Kidney (tissue), 14 donors: ENCODE measurements around the gene GPSM1. TPM values are rescaled to one million over a fixed set of nuclear protein-coding genes. Genes with fewer than 3 reads are reported as not detected.
A peak's percentile ranks its signal among the peaks of the same experiment; 100 is the strongest.

Experiments
- DNase-seq, 5 donors: peaks; one replicate each; pipeline ENCODE4 v3.0.0-alpha.2; 2013 to 2020
- FAIRE-seq: peaks from 2 replicates; lab custom pipeline; 2012; peaks lifted over from hg19 to GRCh38; lab: Jason Lieb, UNC
- H3K27ac ChIP-seq, 2 donors: one replicate each; pipeline ENCODE4 v1.7.0; 2013; ENCODE audit warnings: low read depth in 2 of 2, low read length in 2 of 2, inconsistent platforms in 1 of 2
- H3K27me3 ChIP-seq: one replicate; pipeline ENCODE4 v1.7.1; 2013; ENCODE audit warnings: low read length, inconsistent platforms; ENCODE audit not compliant: control insufficient read depth, insufficient read depth
- H3K36me3 ChIP-seq, 3 donors: one replicate each; pipeline versions ENCODE4 v1.7.0 to v1.7.1; 2013; ENCODE audit warnings: low read length in 3 of 3, control low read depth in 1 of 3, inconsistent platforms in 1 of 3; ENCODE audit not compliant: insufficient read depth in 3 of 3, control insufficient read depth in 2 of 3
- H3K4me1 ChIP-seq, 3 donors: one replicate each; pipeline versions ENCODE4 v1.7.0 to v1.7.1; 2013; ENCODE audit warnings: low read length in 3 of 3, inconsistent platforms in 1 of 3, low read depth in 1 of 3; ENCODE audit not compliant: control insufficient read depth in 2 of 3, insufficient read depth in 2 of 3
- H3K4me3 ChIP-seq, 3 donors: one replicate each; pipeline versions ENCODE4 v1.7.0 to v1.8.1; 2013; ENCODE audit warnings: low read length in 3 of 3, control low read depth in 1 of 3, inconsistent platforms in 1 of 3
- H3K9ac ChIP-seq, 3 donors: one replicate each; pipeline versions ENCODE4 v1.7.0 to v1.7.1; 2013; ENCODE audit warnings: low read length in 3 of 3, control low read depth in 1 of 3, inconsistent platforms in 1 of 3
- H3K9me3 ChIP-seq, 3 donors: one replicate each; pipeline versions ENCODE4 v1.7.0 to v1.7.1; 2013; ENCODE audit warnings: low read length in 3 of 3, control low read depth in 1 of 3, inconsistent platforms in 1 of 3; ENCODE audit not compliant: control insufficient read depth in 2 of 3, insufficient read depth in 1 of 3
- CTCF ChIP-seq: IDR thresholded peaks from 3 replicates; pipeline ENCODE4 v1.5.1; 2012; ENCODE audit warnings: mild to moderate bottlenecking, moderate library complexity, borderline replicate concordance; ENCODE audit not compliant: insufficient read depth; ENCODE audit errors: extremely low read depth
- intact Hi-C: fragments of 100-400 bp; cut with DNase I; formaldehyde crosslinking; loops from one replicate; pipeline ENCODE4 v1.11.1; 2022
- polyA plus RNA-seq: library from polyadenylated mRNA; stranded (reverse); fragments of 350-450 nt; fragmentation: Illumina TruSeq; extraction: RNeasy Lipid Tissue Mini Kit (QIAGEN cat#74804); gene quantifications from one replicate; pipeline ENCODE4 v1.2.3, GENCODE V29; 2014; ENCODE audit warnings: low read depth, low replicate concordance; ENCODE audit not compliant: insufficient read depth
- total RNA-seq: library from RNA; stranded (reverse); fragmentation: NEBNext Ultra II Directional; extraction: Animal tissue kit (Norgen Biotek cat#: 25700); gene quantifications from one replicate; pipeline ENCODE4 v1.2.1, GENCODE V29; 2021
- donor health status: control.
- donor health status: control.
- donor health status: control.
- donor health status: control.
- donor health status: control.
- donor health status: DM: yes; HTN: yes; CAD: no.
- donor health status: Normal renal cell carcinoma (clear cell type).

The GPSM1 gene
- total and polyA plus RNA-seq, 2 donors from 2014 or later: 11.6 to 11.9 TPM

GRCh38 chr9:136326761-136327303, 507 bp upstream of the GPSM1 start:
- no peaks in the 10 kb centered on the region for H3K36me3 ChIP-seq
- H3K4me3 ChIP-seq: no peak overlapping the region
- H3K9ac ChIP-seq: peak overlapping the region in 1 of 3 donors; percentile 12
- intact Hi-C loops: no loop called here
- no peak for FAIRE-seq
- peaks cover 0 to 13% (median 0%) of the 10 kb centered on the region in 3 donors for H3K4me1 ChIP-seq
- TF ChIP-seq CTCF: no peak
- no peaks in the 10 kb centered on the region for H3K9me3 ChIP-seq
- peak in 2 of 5 donors; percentile 78 to 82 for DNase-seq
- no peaks in the 10 kb centered on the region for H3K27me3 ChIP-seq
- peak overlapping the region; percentile 32 for H3K27ac ChIP-seq

- H3K36me3 ChIP-seq: no peaks in the 10 kb centered on the region
- H3K27me3 ChIP-seq: no peaks in the 10 kb centered on the region
- H3K4me1 ChIP-seq: peaks cover 0 to 13% (median 0%) of the 10 kb centered on the region in 3 donors
- H3K27ac ChIP-seq: no peak overlapping the region
- peak; percentile 46 to 88 (median 61) for DNase-seq
- no peak for TF ChIP-seq CTCF
- intact Hi-C loops: no loop called here
- no peak for FAIRE-seq
- H3K9me3 ChIP-seq: no peaks in the 10 kb centered on the region
- peak overlapping the region; percentile 30 to 77 (median 41) for H3K9ac ChIP-seq
- H3K4me3 ChIP-seq: peak overlapping the region; percentile 10 to 53 (median 52)
Observed at GRCh38 chr9:136328011-136328621, 777 bp downstream of the GPSM1 start.

- H3K9ac ChIP-seq: peak overlapping the region; percentile 39 to 77 (median 41)
- H3K9me3 ChIP-seq: no peaks in the 10 kb centered on the region
- peaks cover 0 to 13% (median 0%) of the 10 kb centered on the region in 3 donors for H3K4me1 ChIP-seq
- H3K27me3 ChIP-seq: no peaks in the 10 kb centered on the region
- DNase-seq (peak in 4 of 5 donors; percentile 51 to 79 (median 60)), FAIRE-seq (no peak)
- TF ChIP-seq CTCF: no peak
- peak overlapping the region; percentile 10 to 53 (median 52) for H3K4me3 ChIP-seq
- H3K36me3 ChIP-seq: no peaks in the 10 kb centered on the region
- intact Hi-C loops: no loop called here
- H3K27ac ChIP-seq: no peak overlapping the region
Observed at GRCh38 chr9:136328622-136329041, 1.3 kb downstream of the GPSM1 start.
